HG02885 (cell line): ENCODE data around the gene CLCN2.

Source experiments
- ATAC-seq: cut with Tn5 transposase; IDR thresholded peaks from one replicate; pipeline ENCODE4 v1.9.1; 2021; ENCODE audit warnings: mild to moderate bottlenecking; ENCODE audit not compliant: unreplicated experiment, poor library complexity

The CLCN2 gene

GRCh38 chr3:184381261-184382224 is 20.1 kb upstream of the CLCN2 start:
- ATAC-seq = no peak

GRCh38 chr3:184380627-184381260 is 19.3 kb upstream of the CLCN2 start:
- no peak for ATAC-seq

GRCh38 chr3:184380185-184380626 is 18.8 kb upstream of the CLCN2 start:
- ATAC-seq = no peak

- no peak for ATAC-seq
Measured at GRCh38 chr3:184379358-184380184, 18.2 kb upstream of the CLCN2 start, which contains the start of gene CHRD. TSS of gene CHRD (plus strand) at chr3:184380054. CDS start at chr3:184380319, 265 bp downstream.

GRCh38 chr3:184378651-184379357 is 17.4 kb upstream of the CLCN2 start:
- no peak for ATAC-seq

GRCh38 chr3:184377882-184378445 is 16.6 kb upstream of the CLCN2 start, which contains the start of gene THPO:
TSS of gene THPO (minus strand) at chr3:184378207. CDS start at chr3:184376259, 1,948 bp downstream.
- ATAC-seq = no peak

- no peak for ATAC-seq
Measured at GRCh38 chr3:184377374-184377773, 16.0 kb upstream of the CLCN2 start.

GRCh38 chr3:184375747-184376461 is 14.5 kb upstream of the CLCN2 start:
- ATAC-seq = no peak

GRCh38 chr3:184373422-184373821 is 12.0 kb upstream of the CLCN2 start:
- ATAC-seq = no peak

GRCh38 chr3:184372911-184373310 is 11.5 kb upstream of the CLCN2 start:
- no peak for ATAC-seq

GRCh38 chr3:184372296-184372821 is 11.0 kb upstream of the CLCN2 start:
- ATAC-seq = no peak

GRCh38 chr3:184371570-184372018 is 10.2 kb upstream of the CLCN2 start:
- ATAC-seq = peak; percentile 58

GRCh38 chr3:184368586-184369183 is 7.3 kb upstream of the CLCN2 start:
- no peak for ATAC-seq

GRCh38 chr3:184368116-184368515 is 6.7 kb upstream of the CLCN2 start:
- no peak for ATAC-seq

GRCh38 chr3:184366619-184367289 is 5.3 kb upstream of the CLCN2 start:
- no peak for ATAC-seq

GRCh38 chr3:184362668-184363546 is 1.5 kb upstream of the CLCN2 start:
- peak; percentile 86 for ATAC-seq
